NCI-H1417 (cell line): ENCODE data around the gene EIF5AL1.
A peak's percentile ranks its signal among the peaks of the same experiment; 100 is the strongest.
"Not testable (repeated sequence)": the region's sequence is repeated elsewhere in the genome, so short reads cannot be mapped to it uniquely, and the experiment has no call there.

ENCODE experiments used
- DNase-seq, 3 experiments: peaks; one replicate each; lab custom pipeline; 2025; lab: John Stamatoyannopoulos, UW

EIF5AL1 gene

GRCh38 chr10:79487296-79488194 is 24.8 kb upstream of the EIF5AL1 start:
- DNase-seq = peak; percentile 9 to 45 (median 20)

GRCh38 chr10:79488336-79488735 is 24.0 kb upstream of the EIF5AL1 start:
- DNase-seq = no peak

GRCh38 chr10:79488870-79489269 is 23.5 kb upstream of the EIF5AL1 start:
- DNase-seq = no peak

GRCh38 chr10:79490400-79491142 is 21.8 kb upstream of the EIF5AL1 start:
- no peak for DNase-seq

GRCh38 chr10:79491143-79491835 is 21.0 kb upstream of the EIF5AL1 start:
- no peak for DNase-seq

- no peak for DNase-seq
These were observed 20.1 kb upstream of the EIF5AL1 start for GRCh38 chr10:79492256-79492655.

- DNase-seq = no peak
These were observed 19.5 kb upstream of the EIF5AL1 start for GRCh38 chr10:79492839-79493238.

GRCh38 chr10:79493806-79494205 is 18.5 kb upstream of the EIF5AL1 start:
- no peak for DNase-seq

GRCh38 chr10:79494871-79495705 is 17.2 kb upstream of the EIF5AL1 start:
- DNase-seq = no peak

GRCh38 chr10:79495791-79496190 is 16.5 kb upstream of the EIF5AL1 start:
- DNase-seq = no peak

- DNase-seq = no peak
These were observed 15.4 kb upstream of the EIF5AL1 start for GRCh38 chr10:79496896-79497295.

GRCh38 chr10:79498291-79498829 is 14.0 kb upstream of the EIF5AL1 start:
- no peak for DNase-seq

GRCh38 chr10:79502561-79503309 is 9.6 kb upstream of the EIF5AL1 start:
- DNase-seq = peak in 2 of 3 experiments; percentile 14 to 60

- not testable (repeated sequence) for DNase-seq
These were observed 8.5 kb upstream of the EIF5AL1 start for GRCh38 chr10:79503787-79504186.

GRCh38 chr10:79504483-79504882 is 7.8 kb upstream of the EIF5AL1 start:
- not testable (repeated sequence) for DNase-seq

GRCh38 chr10:79505328-79505727 is 7.0 kb upstream of the EIF5AL1 start:
- not testable (repeated sequence) for DNase-seq

- no peak for DNase-seq
These were observed 6.5 kb upstream of the EIF5AL1 start for GRCh38 chr10:79505829-79506228.

GRCh38 chr10:79507440-79508167 is 4.7 kb upstream of the EIF5AL1 start:
- peak in 1 of 3 experiments; percentile 49 for DNase-seq

- not testable (repeated sequence) for DNase-seq
These were observed 4.1 kb upstream of the EIF5AL1 start for GRCh38 chr10:79508245-79508644.
